Keratinocyte (primary cell): Measurements from ENCODE around the gene NXPH2. TPM values are rescaled to one million over a fixed set of nuclear protein-coding genes. Genes with fewer than 3 reads are reported as not detected.

ENCODE experiments used
- DNase-seq: peaks from one replicate; pipeline ENCODE4 v3.0.0-alpha.2; 2011; ENCODE audit warnings: low read depth, missing footprints, low spot score
- FAIRE-seq: peaks from 2 replicates; lab custom pipeline; 2011; peaks lifted over from hg19 to GRCh38; lab: Jason Lieb, UNC
- H2AFZ ChIP-seq: 2 replicates; pipeline ENCODE4 v1.6.0; 2012; ENCODE audit warnings: low read length, control low read depth, inconsistent platforms; ENCODE audit not compliant: control insufficient read depth
- H3K27ac ChIP-seq: 2 replicates; pipeline ENCODE4 v1.5.1; 2011; ENCODE audit warnings: low read length; ENCODE audit not compliant: control insufficient read depth, insufficient read depth
- H3K27me3 ChIP-seq: 3 replicates; pipeline ENCODE4 v1.6.0; 2011; ENCODE audit warnings: low read length; ENCODE audit not compliant: control insufficient read depth, insufficient read depth; ENCODE audit errors: extremely low read depth
- H3K36me3 ChIP-seq, 2 experiments: 2 replicates in 1 of 2; 3 replicates in 1 of 2; pipeline ENCODE4 v1.5.1; 2011; ENCODE audit warnings: low read length in 2 of 2, mild to moderate bottlenecking in 1 of 2; ENCODE audit not compliant: control insufficient read depth in 2 of 2, insufficient read depth in 2 of 2; ENCODE audit errors: extremely low read depth in 1 of 2
- H3K4me1 ChIP-seq: 3 replicates; pipeline ENCODE4 v1.5.1; 2011; ENCODE audit warnings: low read length; ENCODE audit not compliant: control insufficient read depth, insufficient read depth; ENCODE audit errors: extremely low read depth
- H3K4me2 ChIP-seq: 3 replicates; pipeline ENCODE4 v1.6.0; 2011; ENCODE audit warnings: low read depth, low read length; ENCODE audit not compliant: control insufficient read depth, insufficient read depth; ENCODE audit errors: extremely low read depth
- H3K4me3 ChIP-seq, 3 experiments: fragments of 200-600 bp in 1 of 3; sonication (generic) in 1 of 3; 2 replicates in 2 of 3; 3 replicates in 1 of 3; pipeline ENCODE4 v1.5.1; 2011 to 2016; ENCODE audit warnings: low read length in 3 of 3, mild to moderate bottlenecking in 3 of 3, control low read depth in 2 of 3, inconsistent platforms in 1 of 3, low read depth in 1 of 3, mixed read lengths in 1 of 3, mixed run types in 1 of 3, moderate library complexity in 1 of 3; ENCODE audit not compliant: control insufficient read depth in 2 of 3, insufficient read depth in 2 of 3; ENCODE audit errors: extremely low read depth in 1 of 3
- H3K79me2 ChIP-seq: 2 replicates; pipeline ENCODE4 v1.6.0; 2012; ENCODE audit warnings: low read length; ENCODE audit not compliant: control insufficient read depth, insufficient read depth
- H3K9ac ChIP-seq: 3 replicates; pipeline ENCODE4 v1.6.0; 2011; ENCODE audit warnings: low read length; ENCODE audit not compliant: control insufficient read depth, insufficient read depth; ENCODE audit errors: extremely low read depth
- H3K9me1 ChIP-seq: 3 replicates; pipeline ENCODE4 v1.6.0; 2011; ENCODE audit warnings: low read length; ENCODE audit not compliant: control insufficient read depth, insufficient read depth; ENCODE audit errors: extremely low read depth
- H3K9me3 ChIP-seq: 2 replicates; pipeline ENCODE4 v1.5.1; 2012; ENCODE audit warnings: low read depth, low read length; ENCODE audit not compliant: control insufficient read depth
- H4K20me1 ChIP-seq: 3 replicates; pipeline ENCODE4 v1.6.0; 2011; ENCODE audit warnings: low read length; ENCODE audit not compliant: control insufficient read depth, insufficient read depth; ENCODE audit errors: extremely low read depth
- EZH2 ChIP-seq: IDR thresholded peaks from one replicate; pipeline ENCODE4 v1.6.1; 2012; ENCODE audit warnings: inconsistent platforms, mild to moderate bottlenecking, low read length, moderate library complexity
- dilution Hi-C: fragments of 300-500 bp; cut with MboI; formaldehyde crosslinking; loops from one replicate; pipeline ENCODE4 v1.7.0; 2020; ENCODE audit warnings: low sequenced_read_pairs; ENCODE audit not compliant: extremely low pct_ligation_motif_present
- polyA plus RNA-seq, 5 experiments: library from polyadenylated mRNA; depleted of rRNA in 3 of 5; stranded (reverse) in 3 of 5; stranded (forward) in 1 of 5; unstranded in 1 of 5; fragments of >200 nt; gene quantifications; 1 replicate in 1 of 5; 2 replicates in 3 of 5; 3 replicates in 1 of 5; pipeline versions ENCODE4 v1.2.1 to v1.2.3, GENCODE V29; 2011 to 2012; ENCODE audit warnings: missing spikeins in 2 of 5, low read depth in 1 of 5, low replicate concordance in 1 of 5
- TF ChIP-seq, protein P1 (sequence below), 3 experiments: IDR thresholded peaks in 1 of 3; conservative IDR thresholded peaks in 1 of 3; optimal IDR thresholded peaks in 1 of 3; 2 replicates in 2 of 3; 3 replicates in 1 of 3; pipeline versions ENCODE3 to v1.5.1; 2011; ENCODE audit warnings: low read length in 3 of 3, mild to moderate bottlenecking in 3 of 3, moderate library complexity in 2 of 3, control low read depth in 1 of 3, inconsistent platforms in 1 of 3; ENCODE audit not compliant: insufficient read depth in 2 of 3; ENCODE audit errors: extremely low read depth in 1 of 3

The NXPH2 gene
- polyA plus RNA-seq, 1 donor (not counting 4 experiments of a cell fraction or from before 2014, with no cell fraction given), result not detected

DNA sequence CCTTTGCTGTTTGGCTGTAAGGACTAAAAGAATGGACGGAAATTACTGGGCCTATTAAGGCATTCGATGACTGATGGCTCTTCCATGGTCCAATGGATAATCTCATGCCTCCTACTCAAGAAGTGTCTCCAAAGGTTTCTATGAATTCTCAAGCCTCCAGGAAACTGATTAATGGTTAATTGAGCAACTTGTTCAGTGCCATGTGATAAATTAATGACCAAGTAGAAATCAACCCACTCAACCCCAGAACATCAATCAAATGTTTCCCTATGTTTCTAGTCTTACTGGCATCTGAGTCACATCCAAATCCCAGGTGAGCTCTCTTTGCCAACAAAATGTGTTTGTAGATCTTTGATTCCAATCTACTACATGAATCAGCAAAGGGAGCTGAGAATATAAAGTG is 103.6 kb downstream of the NXPH2 start:
- Histone ChIP-seq H4K20me1 (no peaks in the 10 kb centered on the region), H3K9ac (no peak overlapping the region), H3K9me3 (no peaks in the 10 kb centered on the region), H3K27ac (no peak overlapping the region), H2AFZ (no peak overlapping the region), H3K36me3 (no peaks in the 10 kb centered on the region), H3K4me1 (no peaks in the 10 kb centered on the region), H3K79me2 (no peaks in the 10 kb centered on the region), H3K27me3 (no peaks in the 10 kb centered on the region), H3K4me3 (no peak overlapping the region), H3K4me2 (no peak overlapping the region), H3K9me1 (no peaks in the 10 kb centered on the region)
- FAIRE-seq (peak; percentile 86), DNase-seq (peak; percentile 50)
- dilution Hi-C loops, result no loop called here
- TF ChIP-seq EZH2, result no peak
- TF ChIP-seq, protein P1, sequence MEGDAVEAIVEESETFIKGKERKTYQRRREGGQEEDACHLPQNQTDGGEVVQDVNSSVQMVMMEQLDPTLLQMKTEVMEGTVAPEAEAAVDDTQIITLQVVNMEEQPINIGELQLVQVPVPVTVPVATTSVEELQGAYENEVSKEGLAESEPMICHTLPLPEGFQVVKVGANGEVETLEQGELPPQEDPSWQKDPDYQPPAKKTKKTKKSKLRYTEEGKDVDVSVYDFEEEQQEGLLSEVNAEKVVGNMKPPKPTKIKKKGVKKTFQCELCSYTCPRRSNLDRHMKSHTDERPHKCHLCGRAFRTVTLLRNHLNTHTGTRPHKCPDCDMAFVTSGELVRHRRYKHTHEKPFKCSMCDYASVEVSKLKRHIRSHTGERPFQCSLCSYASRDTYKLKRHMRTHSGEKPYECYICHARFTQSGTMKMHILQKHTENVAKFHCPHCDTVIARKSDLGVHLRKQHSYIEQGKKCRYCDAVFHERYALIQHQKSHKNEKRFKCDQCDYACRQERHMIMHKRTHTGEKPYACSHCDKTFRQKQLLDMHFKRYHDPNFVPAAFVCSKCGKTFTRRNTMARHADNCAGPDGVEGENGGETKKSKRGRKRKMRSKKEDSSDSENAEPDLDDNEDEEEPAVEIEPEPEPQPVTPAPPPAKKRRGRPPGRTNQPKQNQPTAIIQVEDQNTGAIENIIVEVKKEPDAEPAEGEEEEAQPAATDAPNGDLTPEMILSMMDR (optimal IDR thresholded peaks at IDR 0.05 in 1 of 3, IDR thresholded peaks at IDR 0.05 in 1 of 3, conservative IDR thresholded peaks at IDR 0.05 in 1 of 3; ENCODE audit: extremely low read depth in 1 of 3, insufficient read depth in 2 of 3, low read length in 3 of 3), result no peak

DNA sequence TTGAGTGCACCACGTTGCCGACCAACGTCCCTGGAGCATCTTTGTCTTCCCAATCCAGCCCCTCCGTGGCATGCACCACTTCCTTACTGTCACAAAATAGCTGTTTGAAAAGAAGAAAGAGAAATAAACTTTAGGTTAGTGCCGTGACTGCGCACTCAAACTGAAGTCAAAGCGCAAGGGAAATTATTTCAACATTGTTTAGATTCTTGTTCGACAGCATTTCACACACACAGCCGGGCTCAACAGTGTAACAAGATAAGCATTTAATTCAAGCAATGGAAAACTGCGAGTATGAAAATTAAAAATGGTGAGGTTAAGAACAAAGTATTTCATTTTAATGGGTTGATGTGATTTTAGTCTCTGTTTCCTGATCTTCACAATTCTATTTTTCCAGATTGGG is 108.6 kb downstream of the NXPH2 start:
- FAIRE-seq, result no peak
- H3K4me2 ChIP-seq, result no peak overlapping the region
- H3K79me2 ChIP-seq, result no peaks in the 10 kb centered on the region
- no peaks in the 10 kb centered on the region for H3K9me3 ChIP-seq
- H3K4me3 ChIP-seq, result no peak overlapping the region
- DNase-seq, result no peak
- H3K27me3 ChIP-seq, result no peaks in the 10 kb centered on the region
- H3K9me1 ChIP-seq, result no peaks in the 10 kb centered on the region
- no peak overlapping the region for H3K27ac ChIP-seq
- H2AFZ ChIP-seq, result no peak overlapping the region
- no peak overlapping the region for H3K9ac ChIP-seq
- dilution Hi-C loops, result no loop called here
- no peaks in the 10 kb centered on the region for H3K36me3 ChIP-seq
- TF ChIP-seq EZH2, result no peak
- TF ChIP-seq, protein P1 (optimal IDR thresholded peaks at IDR 0.05 in 1 of 3, IDR thresholded peaks at IDR 0.05 in 1 of 3, conservative IDR thresholded peaks at IDR 0.05 in 1 of 3; ENCODE audit: extremely low read depth in 1 of 3, insufficient read depth in 2 of 3, low read length in 3 of 3), result no peak
- no peaks in the 10 kb centered on the region for H3K4me1 ChIP-seq
- no peaks in the 10 kb centered on the region for H4K20me1 ChIP-seq
